Activated naive CD8-positive, alpha-beta T cell treated with anti-CD3 and anti-CD28 coated beads, Interleukin-2, amount 50 U/mL, for 24 hours (primary cell): Measurements from ENCODE around the gene CORO2A.
"Not testable (repeated sequence)": the region's sequence is repeated elsewhere in the genome, so short reads cannot be mapped to it uniquely, and the experiment has no call there.

ENCODE experiments used
- ATAC-seq: fragments of 150-1000 bp; cut with Tn5 transposase; one replicate; pipeline ENCODE4 v1.10.0; 2021
- DNase-seq: peaks from one replicate; pipeline ENCODE4 v3.0.0; 2021
- H3K27ac Mint-ChIP-seq: one replicate; pipeline ENCODE4 v1.8.0; 2021; ENCODE audit warnings: mild to moderate bottlenecking, mixed read lengths
- H3K27me3 Mint-ChIP-seq: one replicate; pipeline ENCODE4 v1.8.0; 2021; ENCODE audit warnings: mixed read lengths
- H3K36me3 Mint-ChIP-seq: one replicate; pipeline ENCODE4 v1.8.0; 2021; ENCODE audit warnings: low read depth, mixed read lengths
- H3K4me1 Mint-ChIP-seq: one replicate; pipeline ENCODE4 v1.8.0; 2021; ENCODE audit warnings: mixed read lengths
- H3K4me3 Mint-ChIP-seq: one replicate; pipeline ENCODE4 v1.8.0; 2021; ENCODE audit warnings: mild to moderate bottlenecking, moderate library complexity, mixed read lengths
- H3K9me3 Mint-ChIP-seq: one replicate; pipeline ENCODE4 v1.8.0; 2021; ENCODE audit warnings: mixed read lengths

Gene CORO2A

DNA sequence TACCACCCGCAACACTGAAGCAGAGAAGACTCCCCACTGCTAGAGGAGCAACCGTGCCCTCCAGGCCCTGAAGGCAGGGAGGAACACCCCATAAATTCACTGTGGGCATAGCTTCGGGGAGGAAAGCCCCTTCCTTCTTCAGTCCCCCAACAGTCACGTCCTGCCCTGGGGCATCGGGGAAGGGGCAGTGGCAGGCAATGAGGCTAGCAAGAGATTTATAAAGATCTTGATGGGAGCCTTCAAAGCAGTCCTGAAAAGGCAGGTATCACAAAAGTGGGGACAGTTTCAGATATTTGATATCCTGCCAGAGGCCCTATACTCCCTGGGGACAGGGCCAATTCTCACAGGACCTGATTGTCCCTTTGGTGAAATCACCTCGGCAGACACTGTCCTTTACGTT, 56.5 kb downstream of the CORO2A start:
- Mint-ChIP-seq H3K9me3 (no peaks in the 10 kb centered on the region), H3K27ac (no peak overlapping the region), H3K27me3 (no peaks in the 10 kb centered on the region), H3K4me1 (peaks cover 2% of the 10 kb centered on the region), H3K36me3 (no peaks in the 10 kb centered on the region), H3K4me3 (no peak overlapping the region)
- no peak for ATAC-seq
- DNase-seq: no peak

DNA sequence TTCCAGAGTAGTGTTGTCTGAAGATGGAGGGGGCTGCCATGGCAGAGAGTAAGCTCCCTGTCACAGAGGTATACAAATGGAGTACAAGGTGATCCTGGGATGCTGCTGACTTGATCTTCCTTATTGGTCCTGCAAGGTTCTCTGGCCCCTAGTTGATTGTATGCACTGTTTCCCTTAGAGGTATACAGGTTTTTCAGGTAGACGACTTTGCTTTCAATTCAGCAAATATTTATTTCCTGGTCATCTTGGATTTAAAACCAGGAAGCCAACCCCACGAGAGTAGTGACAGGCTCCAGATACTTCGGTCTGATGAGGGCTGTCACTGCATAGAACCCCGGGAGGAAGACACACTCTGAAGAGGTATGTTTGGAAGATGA, 56.9 kb downstream of the CORO2A start:
- H3K36me3 Mint-ChIP-seq: no peaks in the 10 kb centered on the region
- no peak for DNase-seq
- no peak overlapping the region for H3K27ac Mint-ChIP-seq
- H3K4me3 Mint-ChIP-seq: no peak overlapping the region
- no peak for ATAC-seq
- H3K27me3 Mint-ChIP-seq: no peaks in the 10 kb centered on the region
- H3K4me1 Mint-ChIP-seq: peaks cover 2% of the 10 kb centered on the region
- H3K9me3 Mint-ChIP-seq: no peaks in the 10 kb centered on the region

DNA sequence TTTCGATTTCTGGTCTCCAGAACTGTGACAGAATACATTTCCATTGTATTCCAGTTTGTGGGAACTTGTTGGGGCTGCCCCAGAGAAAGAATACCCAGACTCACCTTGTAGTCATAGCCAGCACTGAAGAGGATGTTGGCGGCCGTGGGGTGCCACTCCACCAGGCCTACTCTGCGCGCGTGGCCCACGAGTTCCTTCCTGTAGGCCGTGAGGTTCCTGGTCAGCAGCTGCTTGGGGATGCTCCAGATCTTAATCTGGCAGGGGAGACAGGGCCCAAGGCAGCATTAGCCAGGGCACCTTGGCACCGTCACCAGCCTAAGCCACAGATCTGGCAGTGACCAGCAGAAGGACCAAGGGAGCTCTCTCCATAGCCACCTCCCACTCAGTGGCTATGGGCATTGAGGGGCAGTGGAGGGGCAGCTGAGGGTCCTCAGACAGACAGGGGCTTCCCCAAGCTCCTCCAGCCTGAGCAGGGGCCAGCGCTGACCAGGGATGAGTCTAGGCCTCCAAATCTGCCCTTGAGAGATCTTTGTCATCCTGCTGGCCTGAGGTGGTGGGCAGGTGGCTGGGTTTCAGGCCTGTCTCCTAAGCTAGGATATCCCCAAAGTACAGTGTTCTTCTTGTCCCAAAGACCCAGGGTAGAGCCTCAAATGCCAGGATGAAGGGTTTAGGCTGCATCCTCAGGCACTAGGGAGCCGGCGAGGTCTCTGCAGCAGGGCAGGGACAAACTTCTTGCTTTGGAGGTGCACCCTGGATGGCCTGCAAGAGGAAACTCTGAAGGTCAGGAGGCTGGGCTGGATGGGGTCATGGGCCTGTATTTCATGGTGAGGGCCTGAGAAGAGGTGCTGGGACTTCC, 57.5 kb downstream of the CORO2A start:
- Mint-ChIP-seq H3K9me3 (no peaks in the 10 kb centered on the region), H3K4me3 (no peak overlapping the region), H3K4me1 (peaks cover 2% of the 10 kb centered on the region), H3K36me3 (no peaks in the 10 kb centered on the region), H3K27ac (no peak overlapping the region), H3K27me3 (no peaks in the 10 kb centered on the region)
- no peak for DNase-seq
- ATAC-seq: no peak

DNA sequence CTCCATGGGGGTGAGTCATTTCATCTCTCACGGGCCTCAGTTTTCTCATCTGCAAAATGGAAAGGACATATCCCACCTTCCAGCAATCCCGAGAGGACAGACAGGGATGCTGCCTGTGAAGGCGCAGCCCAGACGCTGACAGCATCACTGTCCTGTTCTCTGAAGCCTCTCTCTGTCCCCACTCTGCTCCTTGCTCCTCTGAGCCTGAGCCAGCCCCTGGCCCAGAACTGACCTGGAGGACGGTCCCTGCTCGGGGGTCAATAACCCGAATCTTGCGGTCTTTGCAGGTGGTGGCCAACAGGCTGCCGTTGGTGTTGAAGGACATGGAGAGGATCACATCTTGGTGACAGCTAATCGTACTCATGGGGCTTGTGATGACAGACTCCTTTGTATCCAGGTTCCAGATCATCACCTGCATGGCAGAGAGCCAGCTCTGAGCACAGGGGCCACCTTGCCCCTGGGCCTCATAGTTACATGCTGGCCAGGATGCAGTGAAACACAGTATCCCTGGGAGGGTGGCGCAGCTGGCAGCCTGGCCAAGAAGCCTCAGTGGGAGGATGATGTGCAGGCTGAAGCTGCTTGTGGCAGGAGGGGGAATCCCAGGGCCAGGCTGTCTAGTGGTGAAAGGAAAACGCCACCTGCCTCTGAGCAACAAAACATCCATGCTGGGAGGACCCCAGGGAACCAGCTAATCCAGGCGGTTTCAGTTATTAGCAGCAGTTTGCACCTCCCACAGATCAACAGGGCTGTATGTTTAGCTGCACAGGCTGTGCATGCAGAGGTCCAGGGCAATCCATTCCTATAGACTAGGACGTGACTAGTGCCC, 59.4 kb downstream of the CORO2A start:
- Mint-ChIP-seq H3K9me3 (no peaks in the 10 kb centered on the region), H3K4me1 (peaks cover 3% of the 10 kb centered on the region), H3K36me3 (no peaks in the 10 kb centered on the region), H3K27me3 (no peaks in the 10 kb centered on the region), H3K4me3 (no peak overlapping the region), H3K27ac (no peak overlapping the region)
- DNase-seq (no peak), ATAC-seq (peak; percentile 33)

DNA sequence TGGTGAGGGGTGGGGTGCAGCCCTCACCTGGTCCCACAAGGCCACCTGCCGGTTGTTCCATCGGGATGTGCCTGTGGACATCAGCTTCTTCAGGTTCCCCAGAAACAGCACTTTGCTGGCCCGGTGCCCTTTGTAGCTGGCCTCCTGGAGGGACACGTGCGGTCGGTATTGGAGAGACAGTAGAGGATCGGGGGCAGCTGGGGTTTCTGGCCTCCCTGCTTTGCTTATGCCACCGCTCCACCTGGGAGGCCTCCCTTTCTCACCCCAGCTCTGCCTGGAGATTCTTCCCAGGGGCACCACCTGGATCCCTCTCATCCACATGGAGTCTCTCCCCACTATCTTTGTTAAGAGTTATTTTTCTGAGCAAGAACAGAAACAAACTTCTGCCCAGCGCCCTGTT, 60.3 kb downstream of the CORO2A start:
- Mint-ChIP-seq H3K27me3 (no peaks in the 10 kb centered on the region), H3K36me3 (no peaks in the 10 kb centered on the region), H3K27ac (no peak overlapping the region), H3K9me3 (no peaks in the 10 kb centered on the region), H3K4me3 (no peak overlapping the region), H3K4me1 (peaks cover 3% of the 10 kb centered on the region)
- DNase-seq (no peak), ATAC-seq (no peak)

DNA sequence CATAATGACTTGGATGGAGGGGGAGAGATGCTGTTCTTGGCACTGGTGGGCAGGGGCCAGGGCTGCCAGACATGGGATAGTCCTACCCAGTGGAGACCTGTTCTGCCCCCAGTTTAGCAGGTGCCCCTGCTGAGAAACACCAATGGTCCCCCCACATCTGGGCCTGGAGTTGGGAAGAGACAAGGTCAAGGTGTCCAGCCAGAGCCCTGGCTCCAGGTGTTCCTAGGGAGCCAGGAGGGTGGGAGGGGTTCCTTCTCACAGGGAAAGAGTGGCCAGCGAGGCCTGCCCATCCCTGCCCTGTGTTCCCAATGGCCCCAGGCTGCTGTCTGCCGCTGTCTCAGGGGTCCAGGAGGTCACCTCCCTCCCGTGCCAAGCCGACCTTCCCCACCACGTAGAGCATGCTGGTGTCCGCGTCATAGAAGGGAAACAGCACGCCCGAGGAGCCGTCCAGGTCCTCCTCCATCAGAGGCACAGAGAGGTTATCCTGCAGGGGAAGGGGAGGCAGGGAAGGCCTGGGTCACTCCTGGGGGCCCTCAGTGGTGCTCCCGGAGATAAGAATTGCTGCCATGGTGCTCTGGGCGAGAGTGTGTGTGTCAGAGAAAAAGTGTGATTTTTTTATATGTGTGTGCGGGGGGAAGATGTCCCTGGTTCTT, 61.7 kb downstream of the CORO2A start:
- H3K4me3 Mint-ChIP-seq: no peak overlapping the region
- no peak for DNase-seq
- H3K4me1 Mint-ChIP-seq: peaks cover 3% of the 10 kb centered on the region
- no peaks in the 10 kb centered on the region for H3K36me3 Mint-ChIP-seq
- no peaks in the 10 kb centered on the region for H3K27me3 Mint-ChIP-seq
- no peak for ATAC-seq
- H3K27ac Mint-ChIP-seq: no peak overlapping the region
- H3K9me3 Mint-ChIP-seq: no peaks in the 10 kb centered on the region

DNA sequence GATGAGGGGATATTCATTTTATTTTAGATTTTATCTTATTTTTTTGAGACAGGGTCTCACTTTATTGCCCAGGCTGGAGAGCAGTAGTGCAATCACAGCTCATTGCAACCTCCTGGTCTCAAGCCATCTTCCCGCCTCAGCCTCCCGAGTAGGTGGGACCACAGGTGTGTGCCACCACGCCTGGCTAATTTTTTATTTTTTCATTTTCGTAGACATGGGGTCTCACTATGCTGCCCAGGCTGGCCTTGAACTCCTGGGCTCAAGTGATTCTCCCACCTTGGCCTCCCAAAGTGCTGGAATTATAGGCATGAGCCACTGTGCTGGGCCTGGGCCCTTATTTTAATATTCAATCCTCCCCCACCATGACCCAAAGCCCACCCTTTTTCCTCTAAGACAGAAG, 62.4 kb downstream of the CORO2A start:
- not testable (repeated sequence) for ATAC-seq, H3K4me3 Mint-ChIP-seq, H3K4me1 Mint-ChIP-seq, H3K36me3 Mint-ChIP-seq, H3K27ac Mint-ChIP-seq, H3K27me3 Mint-ChIP-seq, DNase-seq, H3K9me3 Mint-ChIP-seq

DNA sequence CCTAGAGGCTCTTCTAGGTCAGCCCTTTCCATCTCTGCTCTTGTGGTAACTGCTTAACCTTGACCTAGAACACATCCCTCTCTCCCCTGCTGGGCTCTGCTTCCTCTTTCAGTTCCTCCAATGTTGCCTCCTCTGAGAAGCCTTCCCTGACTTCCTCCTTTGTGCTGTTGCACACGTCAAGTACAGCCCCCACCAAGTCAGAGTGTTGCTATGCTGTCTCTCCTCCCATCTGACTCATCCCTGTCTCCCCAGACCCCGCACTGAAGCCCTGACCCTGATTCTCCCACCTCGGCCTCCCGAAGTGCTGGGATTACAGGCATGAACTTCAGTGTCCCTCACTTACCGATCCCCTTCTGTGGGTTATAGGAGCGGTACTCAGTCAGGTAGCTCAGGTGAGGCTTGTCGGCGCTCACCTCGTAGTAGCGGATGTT, 63.0 kb downstream of the CORO2A start:
- no peaks in the 10 kb centered on the region for H3K9me3 Mint-ChIP-seq
- H3K4me1 Mint-ChIP-seq: peaks cover 3% of the 10 kb centered on the region
- H3K4me3 Mint-ChIP-seq: no peak overlapping the region
- no peaks in the 10 kb centered on the region for H3K36me3 Mint-ChIP-seq
- H3K27me3 Mint-ChIP-seq: no peaks in the 10 kb centered on the region
- ATAC-seq (no peak), DNase-seq (no peak)
- peak overlapping the region; percentile 23 for H3K27ac Mint-ChIP-seq

DNA sequence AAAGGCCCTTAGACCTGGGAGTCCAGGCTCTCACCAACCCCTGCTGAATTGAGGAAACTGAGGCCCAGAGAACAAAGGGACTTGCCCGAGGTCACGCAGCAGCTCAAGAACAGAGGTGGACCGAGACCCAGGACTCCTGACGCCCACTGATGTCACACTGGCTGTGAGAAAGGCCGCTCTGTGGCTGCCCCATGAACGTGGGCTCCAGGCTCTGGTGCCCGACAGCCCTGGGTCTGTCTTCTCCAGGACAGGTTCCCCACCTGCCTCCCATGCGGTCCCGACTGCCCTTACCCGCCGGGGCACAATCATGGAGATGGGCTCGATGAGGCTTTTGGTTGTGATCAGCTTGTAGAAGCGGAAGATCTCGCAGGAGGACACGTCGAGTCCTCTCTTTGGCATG, 64.1 kb downstream of the CORO2A start:
- no peak for ATAC-seq
- H3K27me3 Mint-ChIP-seq: no peaks in the 10 kb centered on the region
- no peaks in the 10 kb centered on the region for H3K9me3 Mint-ChIP-seq
- H3K36me3 Mint-ChIP-seq: no peaks in the 10 kb centered on the region
- no peak overlapping the region for H3K4me3 Mint-ChIP-seq
- H3K27ac Mint-ChIP-seq: no peak overlapping the region
- DNase-seq: no peak
- H3K4me1 Mint-ChIP-seq: peaks cover 2% of the 10 kb centered on the region

DNA sequence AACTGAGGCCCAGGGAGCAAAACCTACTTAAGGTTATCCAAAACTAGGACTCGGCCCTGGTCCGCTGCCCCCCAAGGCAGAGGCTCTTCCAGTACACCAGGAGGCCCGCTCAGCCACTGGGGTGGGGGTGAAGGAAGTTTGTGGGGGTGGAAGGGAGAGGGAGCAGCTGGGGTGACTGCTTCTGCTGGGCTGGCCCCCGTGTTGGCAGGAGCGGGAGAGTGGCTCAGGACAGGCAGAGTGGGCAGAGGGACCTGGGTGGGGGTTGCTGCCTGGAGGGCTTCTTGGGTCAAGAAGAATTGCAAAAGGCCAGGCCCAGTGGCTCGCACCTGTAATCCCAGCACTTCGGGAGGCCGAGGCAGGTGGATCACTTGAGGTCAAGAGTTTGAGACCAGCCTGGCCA, 65.2 kb downstream of the CORO2A start:
- H3K27me3 Mint-ChIP-seq: no peaks in the 10 kb centered on the region
- no peak overlapping the region for H3K27ac Mint-ChIP-seq
- peaks cover 2% of the 10 kb centered on the region for H3K4me1 Mint-ChIP-seq
- ATAC-seq (no peak), DNase-seq (no peak)
- no peaks in the 10 kb centered on the region for H3K9me3 Mint-ChIP-seq
- no peaks in the 10 kb centered on the region for H3K36me3 Mint-ChIP-seq
- no peak overlapping the region for H3K4me3 Mint-ChIP-seq

DNA sequence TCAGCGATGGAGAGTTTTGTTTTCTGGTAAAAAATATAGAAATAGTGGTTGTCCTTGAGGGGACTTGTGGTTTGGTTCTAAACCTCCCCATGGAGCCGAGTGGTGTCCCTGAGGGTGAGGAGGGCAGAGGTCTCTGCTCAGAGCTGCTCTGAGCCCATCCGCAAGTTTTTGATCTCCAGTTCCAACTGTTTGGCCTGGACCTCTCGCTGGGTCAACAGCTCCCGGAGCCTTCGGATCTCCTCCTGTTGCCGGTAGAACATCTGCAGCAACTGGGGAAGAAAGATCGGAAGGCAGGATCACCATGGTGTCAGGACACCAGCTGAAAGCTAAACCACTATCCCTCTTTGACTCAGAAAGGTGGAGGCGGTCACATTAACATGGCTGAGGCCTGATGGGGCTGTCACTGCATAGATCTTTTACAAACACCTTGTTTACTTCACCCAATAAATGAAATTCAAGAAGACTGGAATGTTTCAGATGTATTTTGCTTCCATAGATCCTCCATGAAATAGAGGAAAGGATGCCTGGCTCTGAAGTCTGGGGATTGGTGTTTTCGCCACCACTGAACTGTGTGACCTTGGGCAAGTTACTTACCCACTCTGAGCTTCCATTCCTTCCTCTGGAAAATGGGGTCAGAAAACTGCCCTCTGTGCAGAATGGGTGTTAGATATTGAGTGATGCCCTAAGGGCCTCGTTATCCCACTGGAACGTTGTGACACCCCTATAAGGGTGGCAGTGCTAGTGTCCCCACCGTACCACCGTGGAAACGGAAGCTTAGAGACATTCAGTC, 67.6 kb downstream of the CORO2A start:
- Mint-ChIP-seq H3K36me3 (no peaks in the 10 kb centered on the region), H3K4me1 (peaks cover 21% of the 10 kb centered on the region), H3K9me3 (no peaks in the 10 kb centered on the region), H3K4me3 (no peak overlapping the region), H3K27me3 (no peaks in the 10 kb centered on the region), H3K27ac (no peak overlapping the region)
- no peak for DNase-seq
- no peak for ATAC-seq

DNA sequence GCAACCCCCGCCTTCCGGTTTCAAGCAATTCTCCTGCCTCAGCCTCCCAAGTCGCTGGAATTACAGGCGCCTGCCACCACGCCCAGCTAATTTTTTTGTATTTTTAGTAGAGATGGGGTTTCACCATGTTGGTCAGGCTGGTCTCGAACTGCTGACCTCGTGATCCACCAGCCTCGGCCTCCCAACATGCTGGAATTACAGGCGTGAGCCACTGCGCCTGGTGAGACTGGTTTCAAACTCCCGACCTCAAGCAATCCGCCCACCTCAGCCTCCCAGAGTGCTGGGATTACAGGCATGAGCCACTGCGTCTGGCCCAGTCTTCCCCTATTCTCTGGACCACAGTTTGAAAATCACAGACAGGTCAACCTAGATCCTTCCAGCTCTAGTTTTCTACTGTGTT, 68.3 kb downstream of the CORO2A start:
- H3K27ac Mint-ChIP-seq, H3K9me3 Mint-ChIP-seq, H3K4me3 Mint-ChIP-seq, H3K36me3 Mint-ChIP-seq, ATAC-seq, H3K27me3 Mint-ChIP-seq, DNase-seq: not testable (repeated sequence)
- H3K4me1 Mint-ChIP-seq: peaks cover 25% of the 10 kb centered on the region

DNA sequence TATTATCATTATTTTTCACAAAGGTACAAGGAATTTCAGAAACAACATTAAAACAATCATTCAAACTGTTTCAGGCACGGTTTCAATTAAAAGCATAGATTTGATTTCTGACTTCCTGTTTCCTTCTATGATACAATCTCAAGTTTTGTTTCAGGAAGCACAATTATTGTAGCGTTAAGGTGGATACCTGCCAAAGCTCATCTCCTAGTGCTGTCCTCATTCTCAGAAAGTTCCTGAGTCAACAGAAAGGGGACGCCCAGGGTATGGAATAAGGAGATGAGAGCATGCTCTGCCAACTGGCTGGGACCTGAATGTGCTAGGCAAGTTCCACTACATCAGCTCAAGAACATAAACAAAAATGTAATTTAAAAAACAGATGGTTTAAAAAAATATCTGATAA, 71.4 kb downstream of the CORO2A start:
- Mint-ChIP-seq H3K27me3 (no peaks in the 10 kb centered on the region), H3K4me1 (peaks cover 35% of the 10 kb centered on the region), H3K27ac (no peak overlapping the region), H3K9me3 (no peaks in the 10 kb centered on the region), H3K36me3 (peaks cover 11% of the 10 kb centered on the region), H3K4me3 (no peak overlapping the region)
- ATAC-seq (no peak), DNase-seq (no peak)

DNA sequence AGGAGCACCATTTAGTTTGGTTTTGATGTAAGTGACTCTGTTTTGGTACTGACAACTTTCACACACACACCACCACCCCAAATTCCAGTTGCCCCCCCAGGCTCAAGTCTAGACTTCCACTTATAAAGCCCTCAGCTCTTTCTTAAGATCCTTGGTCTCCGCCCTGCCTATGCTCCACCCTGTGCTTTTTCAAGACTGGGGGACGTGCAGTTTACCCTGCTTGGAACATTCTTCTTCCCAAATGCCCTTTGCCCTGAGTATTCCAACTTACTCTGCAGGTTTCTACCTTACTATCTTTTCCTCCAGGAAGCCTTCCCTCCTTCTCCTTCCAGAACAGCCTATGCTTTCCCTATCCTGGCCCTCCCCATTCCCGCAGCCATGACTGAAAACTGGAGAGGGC, 72.0 kb downstream of the CORO2A start:
- H3K4me3 Mint-ChIP-seq: peak overlapping the region; percentile 89
- ATAC-seq (no peak), DNase-seq (no peak)
- no peaks in the 10 kb centered on the region for H3K27me3 Mint-ChIP-seq
- peaks cover 35% of the 10 kb centered on the region for H3K4me1 Mint-ChIP-seq
- peaks cover 11% of the 10 kb centered on the region for H3K36me3 Mint-ChIP-seq
- no peaks in the 10 kb centered on the region for H3K9me3 Mint-ChIP-seq
- peak overlapping the region; percentile 72 for H3K27ac Mint-ChIP-seq
